ENCODE measurements around the gene DDR1. TPM values are rescaled to one million over a fixed set of nuclear protein-coding genes. Genes with fewer than 3 reads are reported as not detected.
"Not testable (repeated sequence)": the region's sequence is repeated elsewhere in the genome, so short reads cannot be mapped to it uniquely, and the experiment has no call there.

DDR1 gene
- total RNA-seq, 1 experiment from 2014 or later, result 258 TPM

DNA sequence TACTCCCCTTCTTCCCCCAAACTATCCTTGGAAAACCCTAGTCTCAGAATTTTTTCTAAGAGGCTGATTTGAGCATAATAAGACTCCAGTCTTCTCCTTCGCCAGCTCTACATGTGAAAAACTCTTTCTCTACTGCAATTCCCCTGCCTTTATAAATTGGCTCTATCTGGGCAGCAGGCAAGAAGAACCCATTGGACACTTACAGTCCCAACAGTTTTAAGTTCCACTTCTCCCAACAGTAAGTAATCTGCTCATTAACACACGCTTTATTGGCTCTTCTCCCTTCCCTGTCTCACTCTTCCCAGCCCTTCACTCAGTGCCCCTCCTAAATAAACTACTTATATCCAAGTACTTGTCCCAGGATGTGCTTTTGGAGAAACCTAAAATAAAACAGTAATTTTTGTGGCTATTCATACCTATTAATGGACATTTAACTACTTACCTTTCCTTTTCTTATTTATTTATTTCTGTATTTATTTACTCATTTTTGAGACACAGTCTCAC, 11.1 kb upstream of the DDR1 start:
- Histone ChIP-seq H3K23ac (ENCODE audit: insufficient read length, low read depth, low read length) (no peak overlapping the region), H3K14ac (ENCODE audit: insufficient read depth, low read length) (no peak overlapping the region), H3K79me2 (ENCODE audit: insufficient read depth, low read length) (no peaks in the 10 kb centered on the region), H3K18ac (ENCODE audit: insufficient read length, low read depth, low read length) (no peak overlapping the region), H3K4me1 (ENCODE audit: insufficient read depth, low read length) (peaks cover 3% of the 10 kb centered on the region; the same call in 1 of the 2 replicates), H3K9ac (ENCODE audit: extremely low read depth, insufficient read length, low read length) (no peak overlapping the region), H3K27me3 (ENCODE audit: insufficient read depth, low read length) (no peaks in the 10 kb centered on the region), H3K9me3 (ENCODE audit: control insufficient read depth, low read depth, low read length) (peaks cover 8% of the 10 kb centered on the region), H4K8ac (replicated peaks; ENCODE audit: insufficient read length, low read depth, low read length) (no peak overlapping the region), H2BK5ac (ENCODE audit: insufficient read length, low read length) (no peak overlapping the region), H3T11ph (ENCODE audit: low read length) (no peak overlapping the region), H2BK20ac (ENCODE audit: low read depth, low read length, poor library complexity, severe bottlenecking) (no peak overlapping the region), H3K4ac (ENCODE audit: low read depth, low read length) (no peak overlapping the region), H2BK120ac (ENCODE audit: low read depth, low read length, poor library complexity, severe bottlenecking) (no peak overlapping the region), H3K79me1 (ENCODE audit: insufficient read depth, low read depth, low read length, poor library complexity, severe bottlenecking) (no peaks in the 10 kb centered on the region), H3K4me2 (ENCODE audit: insufficient read depth, insufficient read length, low read length) (no peak overlapping the region), H3K27ac (ENCODE audit: insufficient read length, low read depth, low read length) (no peak overlapping the region), H4K5ac (ENCODE audit: insufficient read length, low read depth, low read length) (no peak overlapping the region), H2AFZ (ENCODE audit: low read length) (no peak overlapping the region), H3K23me2 (ENCODE audit: insufficient read length, low read depth, low read length, poor library complexity, severe bottlenecking) (no peaks in the 10 kb centered on the region), H2BK12ac (ENCODE audit: insufficient read length, low read depth, low read length) (no peak overlapping the region), H4K20me1 (ENCODE audit: control insufficient read depth, insufficient read depth, insufficient read length) (no peaks in the 10 kb centered on the region), H4K91ac (ENCODE audit: insufficient read length, low read depth, low read length) (no peak overlapping the region), H2BK15ac (ENCODE audit: low read depth, low read length) (no peak overlapping the region), H2AK5ac (ENCODE audit: insufficient read length, low read length) (no peak overlapping the region), H3K56ac (ENCODE audit: insufficient read length, low read depth, low read length) (no peak overlapping the region)
- no peak for DNase-seq
- Mint-ChIP-seq H3K4me1 (peaks cover 20 to 25% of the 10 kb centered on the region in 2 experiments), H3K27ac (no peak overlapping the region; a peak in 1 of 7 replicates), H3K27me3 (ENCODE audit: low read depth) (peaks cover 3% of the 10 kb centered on the region), H3K9me3 (peaks cover 53 to 62% of the 10 kb centered on the region in 2 experiments), H3K4me3 (no peak overlapping the region), H3K36me3 (ENCODE audit: insufficient read depth in 1 of 3, low read depth in 3 of 3) (peaks cover 34 to 64% (median 36%) of the 10 kb centered on the region in 3 experiments)
- TF ChIP-seq, protein P1, sequence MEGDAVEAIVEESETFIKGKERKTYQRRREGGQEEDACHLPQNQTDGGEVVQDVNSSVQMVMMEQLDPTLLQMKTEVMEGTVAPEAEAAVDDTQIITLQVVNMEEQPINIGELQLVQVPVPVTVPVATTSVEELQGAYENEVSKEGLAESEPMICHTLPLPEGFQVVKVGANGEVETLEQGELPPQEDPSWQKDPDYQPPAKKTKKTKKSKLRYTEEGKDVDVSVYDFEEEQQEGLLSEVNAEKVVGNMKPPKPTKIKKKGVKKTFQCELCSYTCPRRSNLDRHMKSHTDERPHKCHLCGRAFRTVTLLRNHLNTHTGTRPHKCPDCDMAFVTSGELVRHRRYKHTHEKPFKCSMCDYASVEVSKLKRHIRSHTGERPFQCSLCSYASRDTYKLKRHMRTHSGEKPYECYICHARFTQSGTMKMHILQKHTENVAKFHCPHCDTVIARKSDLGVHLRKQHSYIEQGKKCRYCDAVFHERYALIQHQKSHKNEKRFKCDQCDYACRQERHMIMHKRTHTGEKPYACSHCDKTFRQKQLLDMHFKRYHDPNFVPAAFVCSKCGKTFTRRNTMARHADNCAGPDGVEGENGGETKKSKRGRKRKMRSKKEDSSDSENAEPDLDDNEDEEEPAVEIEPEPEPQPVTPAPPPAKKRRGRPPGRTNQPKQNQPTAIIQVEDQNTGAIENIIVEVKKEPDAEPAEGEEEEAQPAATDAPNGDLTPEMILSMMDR (conservative IDR thresholded peaks at IDR 0.05), result no peak
- no CpG with 5 or more reads among the region's 2 CpGs for WGBS (ENCODE audit: extremely low coverage, insufficient read length, low lambda C conversion rate)

DNA sequence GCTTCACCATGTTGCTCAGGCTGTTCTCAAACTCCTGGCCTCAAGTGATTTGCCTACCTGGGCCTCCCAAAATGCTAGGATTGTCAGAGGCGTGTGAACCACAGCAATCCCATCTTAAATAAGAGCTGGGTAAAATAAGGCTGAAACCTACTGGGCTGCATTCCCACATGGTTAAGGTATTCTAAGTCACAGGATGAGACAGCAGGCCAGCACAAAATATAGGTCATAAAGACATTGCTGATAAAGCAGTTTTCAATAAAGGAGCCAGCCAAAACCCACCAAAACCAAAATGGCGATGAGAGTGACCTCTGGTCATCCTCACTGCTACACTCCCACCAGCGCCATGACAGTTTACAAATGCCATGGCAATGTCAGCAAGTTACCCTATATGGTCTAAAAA, 10.5 kb upstream of the DDR1 start:
- H4K5ac ChIP-seq (ENCODE audit: insufficient read length, low read depth, low read length), result not testable (repeated sequence)
- no CpG with 5 or more reads among the region's 3 CpGs for WGBS (ENCODE audit: extremely low coverage, insufficient read length, low lambda C conversion rate)

More for the DNA sequence above, 10.5 kb upstream of the DDR1 start:
- not testable (repeated sequence) for H3K79me1 ChIP-seq (ENCODE audit: insufficient read depth, low read depth, low read length, poor library complexity, severe bottlenecking); H3K27ac Mint-ChIP-seq; H2BK120ac ChIP-seq (ENCODE audit: low read depth, low read length, poor library complexity, severe bottlenecking); H3T11ph ChIP-seq (ENCODE audit: low read length); H3K23ac ChIP-seq (ENCODE audit: insufficient read length, low read depth, low read length); H3K27ac ChIP-seq (ENCODE audit: insufficient read length, low read depth, low read length); H2BK15ac ChIP-seq (ENCODE audit: low read depth, low read length); H3K27me3 ChIP-seq (ENCODE audit: insufficient read depth, low read length); H3K4me2 ChIP-seq (ENCODE audit: insufficient read depth, insufficient read length, low read length); H2BK5ac ChIP-seq (ENCODE audit: insufficient read length, low read length); H4K91ac ChIP-seq (ENCODE audit: insufficient read length, low read depth, low read length); H4K8ac ChIP-seq (replicated peaks; ENCODE audit: insufficient read length, low read depth, low read length); H2AFZ ChIP-seq (ENCODE audit: low read length); H3K4me3 Mint-ChIP-seq; H3K9me3 ChIP-seq (ENCODE audit: control insufficient read depth, low read depth, low read length); H2BK12ac ChIP-seq (ENCODE audit: insufficient read length, low read depth, low read length); H2AK5ac ChIP-seq (ENCODE audit: insufficient read length, low read length); H4K20me1 ChIP-seq (ENCODE audit: control insufficient read depth, insufficient read depth, insufficient read length); H3K56ac ChIP-seq (ENCODE audit: insufficient read length, low read depth, low read length); H3K79me2 ChIP-seq (ENCODE audit: insufficient read depth, low read length); DNase-seq; H3K27me3 Mint-ChIP-seq (ENCODE audit: low read depth); H3K4me1 ChIP-seq (ENCODE audit: insufficient read depth, low read length); H3K23me2 ChIP-seq (ENCODE audit: insufficient read length, low read depth, low read length, poor library complexity, severe bottlenecking); H3K14ac ChIP-seq (ENCODE audit: insufficient read depth, low read length); H2BK20ac ChIP-seq (ENCODE audit: low read depth, low read length, poor library complexity, severe bottlenecking); H3K4ac ChIP-seq (ENCODE audit: low read depth, low read length); H3K18ac ChIP-seq (ENCODE audit: insufficient read length, low read depth, low read length); H3K9ac ChIP-seq (ENCODE audit: extremely low read depth, insufficient read length, low read length)
- Mint-ChIP-seq H3K4me1 (peaks cover 26 to 31% of the 10 kb centered on the region in 2 experiments), H3K36me3 (ENCODE audit: insufficient read depth in 1 of 3, low read depth in 3 of 3) (peaks cover 29 to 58% (median 31%) of the 10 kb centered on the region in 3 experiments), H3K9me3 (peaks cover 48 to 57% of the 10 kb centered on the region in 2 experiments)

Measured in H9 (cell line).